MM.1S (cell line): ENCODE data around the gene WNT2.

ENCODE experiments used
- DNase-seq: peaks from one replicate; pipeline ENCODE4 v3.0.0-alpha.2; 2015
- H2AFZ ChIP-seq: fragments of 300-600 bp; sonication (generic); 2 replicates; pipeline ENCODE4 v1.6.0; 2016; ENCODE audit warnings: antibody characterized with exemption, low read length
- H3F3A ChIP-seq: fragments of 300-600 bp; sonication (generic); 2 replicates; pipeline ENCODE4 v1.6.1; 2016; ENCODE audit warnings: mild to moderate bottlenecking, antibody characterized with exemption, low read length, moderate library complexity, mixed read lengths; ENCODE audit not compliant: insufficient read depth
- H3K27ac ChIP-seq: fragments of 300-600 bp; sonication (generic); 2 replicates; pipeline ENCODE4 v1.5.1; 2016; ENCODE audit warnings: mild to moderate bottlenecking, low read length
- H3K27me3 ChIP-seq: fragments of 300-600 bp; sonication (generic); replicated peaks from 2 replicates; pipeline ENCODE4 v1.6.0; 2016; ENCODE audit warnings: low read length; ENCODE audit not compliant: insufficient read depth
- H3K36me3 ChIP-seq: fragments of 300-600 bp; sonication (generic); replicated peaks from 2 replicates; pipeline ENCODE4 v1.6.1; 2016; ENCODE audit warnings: mild to moderate bottlenecking, low read length, mixed read lengths; ENCODE audit not compliant: insufficient read depth
- H3K4me1 ChIP-seq: fragments of 300-600 bp; sonication (generic); 2 replicates; pipeline ENCODE4 v1.6.1; 2016; ENCODE audit warnings: low read length, mixed read lengths
- H3K4me2 ChIP-seq: fragments of 300-600 bp; sonication (generic); 2 replicates; pipeline ENCODE4 v1.6.0; 2016; ENCODE audit warnings: low read depth, low read length
- H3K4me3 ChIP-seq: fragments of 300-600 bp; sonication (generic); 2 replicates; pipeline ENCODE4 v1.5.1; 2016; ENCODE audit warnings: low read length, mixed read lengths
- H3K79me2 ChIP-seq: fragments of 300-600 bp; sonication (generic); 2 replicates; pipeline ENCODE4 v1.6.1; 2016; ENCODE audit warnings: mixed run types, low read length, mixed read lengths
- H3K9ac ChIP-seq: fragments of 300-600 bp; sonication (generic); 2 replicates; pipeline ENCODE4 v1.6.1; 2016; ENCODE audit warnings: low read length, mixed read lengths
- H3K9me2 ChIP-seq: fragments of 300-600 bp; sonication (generic); replicated peaks from 2 replicates; pipeline ENCODE4 v1.6.1; 2016; ENCODE audit warnings: mild to moderate bottlenecking, low read length, mixed read lengths; ENCODE audit not compliant: insufficient read depth
- H3K9me3 ChIP-seq: fragments of 300-600 bp; sonication (generic); replicated peaks from 2 replicates; pipeline ENCODE4 v1.6.1; 2016; ENCODE audit warnings: mild to moderate bottlenecking, low read length, mixed read lengths; ENCODE audit not compliant: insufficient read depth
- H4K20me1 ChIP-seq: fragments of 300-600 bp; sonication (generic); 2 replicates; pipeline ENCODE4 v1.6.1; 2016; ENCODE audit warnings: mild to moderate bottlenecking, low read length, moderate library complexity, mixed read lengths; ENCODE audit not compliant: insufficient read depth
- CTCF ChIP-seq: fragments of 300-600 bp; sonication (generic); IDR thresholded peaks from 2 replicates; pipeline ENCODE4 v1.5.1; 2016; ENCODE audit warnings: antibody characterized with exemption, low read length, mixed read lengths
- EZH2 ChIP-seq: fragments of 300-600 bp; sonication (generic); optimal IDR thresholded peaks from 2 replicates; pipeline ENCODE3; 2017; ENCODE audit warnings: low read depth, mild to moderate bottlenecking, antibody characterized with exemption, low read length, mixed read lengths
- EZH2phosphoT487 ChIP-seq: fragments of 300-600 bp; sonication (generic); IDR thresholded peaks from 2 replicates; pipeline ENCODE4 v1.6.1; 2018; ENCODE audit warnings: antibody characterized with exemption, low read length

The WNT2 gene

GRCh38 chr7:117333168-117333567, 10.3 kb upstream of the WNT2 start:
- Histone ChIP-seq H3K27ac (no peak overlapping the region), H3K9me3 (no peaks in the 10 kb centered on the region), H3K27me3 (no peaks in the 10 kb centered on the region), H3F3A (no peaks in the 10 kb centered on the region), H3K4me2 (no peak overlapping the region), H3K36me3 (no peaks in the 10 kb centered on the region), H3K4me1 (no peaks in the 10 kb centered on the region), H3K79me2 (no peaks in the 10 kb centered on the region), H2AFZ (no peak overlapping the region), H3K9ac (no peak overlapping the region), H4K20me1 (no peaks in the 10 kb centered on the region), H3K4me3 (no peak overlapping the region), H3K9me2 (no peaks in the 10 kb centered on the region)
- DNase-seq, result no peak
- TF ChIP-seq CTCF, result no peak
- no peak for TF ChIP-seq EZH2phosphoT487

GRCh38 chr7:117332031-117332430, 9.2 kb upstream of the WNT2 start:
- Histone ChIP-seq H4K20me1 (no peaks in the 10 kb centered on the region), H3K9me3 (no peaks in the 10 kb centered on the region), H3K4me1 (no peaks in the 10 kb centered on the region), H3F3A (no peaks in the 10 kb centered on the region), H3K9ac (no peak overlapping the region), H3K4me3 (no peak overlapping the region), H3K27ac (no peak overlapping the region), H3K4me2 (no peak overlapping the region), H3K79me2 (no peaks in the 10 kb centered on the region), H3K27me3 (no peaks in the 10 kb centered on the region), H3K36me3 (no peaks in the 10 kb centered on the region), H3K9me2 (no peaks in the 10 kb centered on the region), H2AFZ (no peak overlapping the region)
- no peak for DNase-seq
- no peak for TF ChIP-seq EZH2phosphoT487
- no peak for TF ChIP-seq EZH2
- no peak for TF ChIP-seq CTCF

GRCh38 chr7:117325836-117326235, 3.0 kb upstream of the WNT2 start:
- Histone ChIP-seq H4K20me1 (no peaks in the 10 kb centered on the region), H3K79me2 (no peaks in the 10 kb centered on the region), H2AFZ (no peak overlapping the region), H3F3A (no peaks in the 10 kb centered on the region), H3K27me3 (no peaks in the 10 kb centered on the region), H3K4me2 (no peak overlapping the region), H3K9ac (no peak overlapping the region), H3K36me3 (no peaks in the 10 kb centered on the region), H3K9me3 (no peaks in the 10 kb centered on the region), H3K4me3 (no peak overlapping the region), H3K27ac (no peak overlapping the region), H3K9me2 (no peaks in the 10 kb centered on the region), H3K4me1 (no peaks in the 10 kb centered on the region)
- DNase-seq, result no peak
- TF ChIP-seq CTCF (no peak), EZH2 (no peak), EZH2phosphoT487 (no peak)

GRCh38 chr7:117324960-117325359, 2.1 kb upstream of the WNT2 start:
- H3K27me3 ChIP-seq, result no peaks in the 10 kb centered on the region
- no peak overlapping the region for H3K9ac ChIP-seq
- H3K4me3 ChIP-seq, result no peak overlapping the region
- no peak overlapping the region for H2AFZ ChIP-seq
- no peaks in the 10 kb centered on the region for H3K9me3 ChIP-seq
- no peak overlapping the region for H3K27ac ChIP-seq
- no peak for TF ChIP-seq EZH2
- no peak for TF ChIP-seq CTCF
- no peak for TF ChIP-seq EZH2phosphoT487
- no peaks in the 10 kb centered on the region for H3K36me3 ChIP-seq
- no peak overlapping the region for H3K4me2 ChIP-seq
- DNase-seq, result no peak
- H4K20me1 ChIP-seq, result no peaks in the 10 kb centered on the region
- H3F3A ChIP-seq, result no peaks in the 10 kb centered on the region
- H3K4me1 ChIP-seq, result no peaks in the 10 kb centered on the region
- no peaks in the 10 kb centered on the region for H3K79me2 ChIP-seq
- H3K9me2 ChIP-seq, result no peaks in the 10 kb centered on the region
